Stimulated activated CD4-positive, alpha-beta T cell treated with anti-CD3 and anti-CD28 coated beads, Interleukin-12 subunit alpha, Interleukin-12 subunit beta, amount 100 ng/mL, for 4 hours (primary cell): ENCODE results near the gene PCDHB15.

ENCODE experiments used
- DNase-seq: peaks from one replicate; pipeline ENCODE4 v3.0.0-alpha.2; 2020

The PCDHB15 gene

DNA sequence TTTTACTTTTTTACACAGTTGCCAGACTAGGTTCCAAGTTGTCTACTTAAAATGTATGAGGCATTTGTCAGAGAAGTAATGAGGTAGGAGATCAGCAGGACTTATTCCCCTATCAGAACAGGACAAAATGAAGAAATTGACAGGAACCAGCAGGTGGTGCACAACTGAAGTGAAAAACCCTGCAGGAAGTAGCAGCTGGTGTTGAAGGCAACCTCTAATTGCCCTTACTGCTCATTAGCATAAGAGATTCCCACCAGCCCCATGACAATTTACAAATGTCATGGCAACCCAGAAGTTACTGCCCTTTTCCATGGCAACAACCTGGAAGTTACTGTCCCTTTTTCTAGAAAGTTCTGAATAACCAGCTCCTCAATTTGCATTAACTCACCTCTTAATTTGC is 5.4 kb downstream of the PCDHB15 start:
- no peak for DNase-seq

DNA sequence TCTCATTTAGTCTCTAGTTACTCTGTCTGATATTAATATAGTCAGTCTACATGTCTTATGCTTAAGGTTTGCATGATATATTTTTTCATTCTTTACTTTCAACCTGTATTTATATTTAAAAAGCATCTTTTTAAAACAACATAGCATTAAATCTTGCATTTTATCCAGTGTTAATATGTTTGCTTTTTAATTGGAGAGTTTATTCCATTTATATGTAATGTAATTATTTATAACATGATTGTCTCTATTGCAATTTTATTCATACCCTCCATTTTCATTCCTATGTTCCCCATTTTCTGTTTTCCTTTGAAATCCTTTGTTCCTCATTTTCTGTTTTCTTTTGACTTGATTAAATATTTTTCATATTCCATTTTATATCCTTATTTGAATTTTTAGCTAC is 13.3 kb downstream of the PCDHB15 start:
- no peak for DNase-seq

DNA sequence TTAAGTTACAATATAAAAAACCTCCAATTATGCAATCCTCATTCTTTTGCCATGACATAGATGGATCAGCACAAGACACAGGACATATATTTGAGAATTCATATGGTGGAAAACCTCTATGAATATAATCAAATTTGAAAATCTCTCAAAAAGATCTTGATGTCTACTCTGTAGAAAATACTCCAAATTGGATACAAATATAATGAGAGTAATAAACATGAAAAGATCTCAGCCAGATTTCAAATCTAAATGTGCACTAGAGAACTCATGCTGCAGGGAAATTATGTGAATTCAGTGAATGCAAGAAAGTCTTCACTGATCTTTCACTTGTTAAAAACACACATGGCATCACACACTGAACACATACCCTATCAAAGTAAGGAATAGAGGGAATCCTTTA is 13.8 kb downstream of the PCDHB15 start:
- no peak for DNase-seq

DNA sequence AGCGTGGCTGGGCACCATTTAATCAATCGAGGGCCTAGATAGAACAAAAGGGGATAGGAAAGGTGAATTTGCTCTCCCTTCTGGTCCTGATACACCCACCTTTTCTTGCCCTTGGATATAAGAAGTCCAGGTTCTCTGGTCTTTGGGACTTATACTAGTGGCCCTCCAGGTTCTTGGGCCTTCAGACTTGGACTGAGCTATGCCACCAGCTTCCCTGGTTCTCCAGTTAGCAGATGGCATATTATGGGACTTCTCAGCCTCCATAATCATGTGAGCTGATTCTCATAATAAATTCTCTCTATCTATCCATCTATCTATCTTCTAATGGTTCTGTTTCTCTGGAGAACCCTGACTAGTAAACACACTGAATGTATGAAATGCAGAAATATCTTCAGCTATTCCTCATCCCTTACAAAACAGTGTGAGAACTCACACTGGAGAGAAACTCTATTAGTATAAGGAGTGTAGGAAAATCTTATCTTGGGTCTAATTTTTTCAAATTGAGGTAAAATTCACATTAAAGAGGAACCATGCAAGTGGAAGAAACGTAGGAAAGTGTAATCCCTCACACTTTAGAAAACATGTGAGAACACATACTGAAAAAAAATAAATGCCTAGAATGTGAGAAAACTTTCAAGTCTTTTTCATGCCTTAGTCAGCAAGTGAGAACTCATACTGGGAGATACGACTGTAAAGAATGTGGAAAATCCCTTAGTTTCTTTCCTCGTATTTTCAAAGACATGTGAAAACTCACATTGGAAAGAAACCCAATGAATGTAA is 15.5 kb downstream of the PCDHB15 start:
- DNase-seq = no peak

DNA sequence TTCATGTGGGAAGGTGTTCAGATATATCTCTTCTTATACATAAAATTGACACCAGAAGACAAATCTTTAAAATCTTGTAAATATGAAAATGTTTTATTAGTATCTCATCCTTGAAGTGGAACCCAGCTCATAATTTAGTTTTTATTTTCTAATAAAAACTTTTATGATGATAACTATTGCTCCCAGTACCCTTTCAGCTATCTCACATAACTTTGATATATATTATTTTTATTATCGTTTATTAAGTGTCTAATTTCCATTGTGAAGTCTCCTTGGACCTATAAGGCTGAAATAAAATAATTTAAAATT is 16.0 kb downstream of the PCDHB15 start:
- DNase-seq = no peak

DNA sequence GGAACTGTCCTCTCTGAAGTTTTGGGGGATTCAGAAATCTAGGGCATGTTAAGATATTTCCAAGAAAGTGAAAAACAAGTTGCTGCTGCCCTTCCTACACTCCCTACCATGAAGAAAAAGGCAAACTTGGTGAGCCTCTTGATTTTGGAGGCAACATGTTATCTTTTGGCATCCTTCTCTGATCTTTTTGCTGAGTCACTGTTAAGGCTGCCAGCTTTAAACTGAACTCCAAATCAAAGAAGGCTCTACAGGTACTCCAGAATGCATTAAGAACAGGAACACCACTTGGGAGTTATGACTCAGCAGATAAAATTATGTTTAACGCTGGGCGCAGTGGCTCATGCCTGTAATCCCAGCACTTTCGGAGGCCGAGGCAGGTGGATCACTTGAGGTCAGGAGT is 24.0 kb downstream of the PCDHB15 start:
- DNase-seq = no peak

DNA sequence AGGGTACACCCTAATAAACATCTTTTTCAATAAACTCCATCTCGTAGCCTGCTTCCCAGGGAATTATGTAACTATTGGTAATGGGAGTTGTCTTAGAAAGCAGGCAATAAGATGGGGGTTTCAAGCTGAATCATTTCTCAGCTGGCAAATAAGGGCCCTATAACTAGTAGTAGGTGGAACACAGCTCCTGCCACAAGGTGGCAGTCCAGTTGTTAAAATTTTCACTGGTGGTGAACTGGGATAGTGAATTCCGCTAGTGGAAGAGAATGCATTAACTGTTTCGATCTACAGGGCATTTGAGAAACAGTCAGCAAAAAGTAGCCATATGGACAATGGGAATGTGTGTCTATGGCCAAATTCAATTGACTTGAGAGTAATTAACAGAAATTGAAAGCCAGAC is 27.7 kb downstream of the PCDHB15 start:
- DNase-seq = no peak

DNA sequence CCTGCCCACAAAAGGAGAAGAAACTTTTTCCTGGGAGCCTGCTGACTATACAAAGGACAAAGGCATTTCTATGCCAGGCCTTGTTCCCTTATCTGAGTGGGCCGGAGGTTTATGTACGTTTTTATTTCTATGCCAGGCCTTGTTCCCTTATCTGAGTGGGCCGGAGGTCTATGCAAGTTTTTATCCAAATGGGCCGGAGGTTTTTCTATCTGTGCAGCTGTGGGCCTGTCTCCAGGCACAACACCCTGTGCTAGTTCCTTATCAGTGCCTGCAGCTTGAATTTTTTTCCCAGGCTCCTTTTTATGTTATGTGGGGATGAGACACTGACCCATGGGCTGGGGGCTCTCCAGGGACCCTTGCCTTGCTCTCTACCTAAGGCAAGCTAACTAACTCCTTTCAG is 53.2 kb downstream of the PCDHB15 start:
- DNase-seq = no peak
